DOHH2 (cell line): ENCODE data around the gene FRMD3.

Experiments
- H3F3A ChIP-seq: fragments of 200-600 bp; sonication (generic), shearing (Covaris generic); 2 replicates; pipeline ENCODE4 v1.6.0; 2016; ENCODE audit warnings: antibody characterized with exemption, mild to moderate bottlenecking; ENCODE audit not compliant: control insufficient read depth, insufficient read depth
- H3K27ac ChIP-seq: fragments of 200-600 bp; sonication (generic); 2 replicates; pipeline ENCODE4 v1.5.1; 2014; ENCODE audit warnings: low read depth, mild to moderate bottlenecking, low read length, moderate library complexity
- H3K27me3 ChIP-seq: fragments of 200-600 bp; sonication (generic); 2 replicates; pipeline ENCODE4 v1.6.1; 2014; ENCODE audit warnings: mild to moderate bottlenecking, low read length, mixed read lengths; ENCODE audit not compliant: control insufficient read depth
- H3K36me3 ChIP-seq: fragments of 200-600 bp; sonication (generic); 2 replicates; pipeline ENCODE4 v1.6.1; 2014; ENCODE audit warnings: mild to moderate bottlenecking, low read length, moderate library complexity, mixed read lengths; ENCODE audit not compliant: control insufficient read depth
- H3K4me1 ChIP-seq: fragments of 200-600 bp; sonication (generic); 2 replicates; pipeline ENCODE4 v1.6.1; 2014; ENCODE audit warnings: mild to moderate bottlenecking, low read length, mixed read lengths; ENCODE audit not compliant: control insufficient read depth
- H3K4me2 ChIP-seq: fragments of 200-600 bp; sonication (generic); 2 replicates; pipeline ENCODE4 v1.6.0; 2014; ENCODE audit warnings: mild to moderate bottlenecking, low read length, moderate library complexity
- H3K4me3 ChIP-seq: fragments of 200-600 bp; sonication (generic); 2 replicates; pipeline ENCODE4 v1.5.1; 2014; ENCODE audit warnings: mild to moderate bottlenecking, low read length, mixed read lengths
- H3K79me2 ChIP-seq: fragments of 200-600 bp; sonication (generic); 2 replicates; pipeline ENCODE4 v1.6.1; 2014; ENCODE audit warnings: mild to moderate bottlenecking, low read length, mixed read lengths; ENCODE audit not compliant: control insufficient read depth
- H3K9me2 ChIP-seq: fragments of 200-600 bp; sonication (generic); replicated peaks from 2 replicates; pipeline ENCODE4 v1.6.1; 2014; ENCODE audit warnings: mild to moderate bottlenecking, low read length, mixed read lengths; ENCODE audit not compliant: control insufficient read depth
- H3K9me3 ChIP-seq: fragments of 200-600 bp; sonication (generic); 2 replicates; pipeline ENCODE4 v1.6.1; 2014; ENCODE audit warnings: antibody characterized with exemption, low read length, mixed read lengths; ENCODE audit not compliant: control insufficient read depth, insufficient read depth
- H4K20me1 ChIP-seq: fragments of 200-600 bp; sonication (generic); 2 replicates; pipeline ENCODE4 v1.6.0; 2014; ENCODE audit warnings: low read depth, mild to moderate bottlenecking, antibody characterized with exemption, low read length, moderate library complexity; ENCODE audit not compliant: control insufficient read depth, insufficient read depth
- EZH2phosphoT487 ChIP-seq: fragments of 200-600 bp; sonication (generic); IDR thresholded peaks from 2 replicates; pipeline ENCODE4 v1.6.1; 2017; ENCODE audit warnings: borderline replicate concordance, mild to moderate bottlenecking, antibody characterized with exemption, low read length, moderate library complexity, mixed read lengths
- TF ChIP-seq, protein P1 (sequence below): fragments of 200-600 bp; sonication (generic); IDR thresholded peaks from one replicate; pipeline ENCODE4 v1.5.1; 2014; ENCODE audit warnings: antibody characterized with exemption, mild to moderate bottlenecking, low read depth, low read length; ENCODE audit not compliant: poor library complexity, severe bottlenecking

The FRMD3 gene

DNA sequence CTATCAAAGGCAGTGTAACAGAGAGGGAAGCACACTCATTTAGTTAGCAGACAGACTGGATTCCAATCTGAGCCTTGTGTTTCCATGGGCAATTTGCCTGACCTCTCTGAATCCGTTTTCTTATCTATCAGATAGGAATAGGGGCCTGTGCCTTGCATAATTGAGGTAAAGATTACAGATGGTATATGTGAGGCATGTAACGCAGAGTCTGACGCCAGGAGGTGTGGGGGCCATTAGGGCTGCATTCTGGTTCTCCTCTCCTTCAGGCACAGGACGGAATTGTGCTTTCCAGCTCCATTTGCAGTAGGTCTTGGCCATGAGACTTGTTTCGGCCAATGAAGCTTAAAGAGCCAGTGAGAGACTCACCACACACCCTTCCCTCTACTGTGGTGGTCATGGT lies 97.6 kb downstream of the FRMD3 start:
- TF ChIP-seq EZH2phosphoT487: no peak
- no peak overlapping the region for H3K4me3 ChIP-seq
- no peaks in the 10 kb centered on the region for H3K36me3 ChIP-seq
- H3K9me3 ChIP-seq: no peaks in the 10 kb centered on the region
- H3K27me3 ChIP-seq: no peaks in the 10 kb centered on the region
- no peak overlapping the region for H3K4me2 ChIP-seq
- no peaks in the 10 kb centered on the region for H3F3A ChIP-seq
- H3K79me2 ChIP-seq: no peaks in the 10 kb centered on the region
- H3K27ac ChIP-seq: no peak overlapping the region
- no peaks in the 10 kb centered on the region for H3K4me1 ChIP-seq
- H3K9me2 ChIP-seq: no peaks in the 10 kb centered on the region
- H4K20me1 ChIP-seq: no peaks in the 10 kb centered on the region

DNA sequence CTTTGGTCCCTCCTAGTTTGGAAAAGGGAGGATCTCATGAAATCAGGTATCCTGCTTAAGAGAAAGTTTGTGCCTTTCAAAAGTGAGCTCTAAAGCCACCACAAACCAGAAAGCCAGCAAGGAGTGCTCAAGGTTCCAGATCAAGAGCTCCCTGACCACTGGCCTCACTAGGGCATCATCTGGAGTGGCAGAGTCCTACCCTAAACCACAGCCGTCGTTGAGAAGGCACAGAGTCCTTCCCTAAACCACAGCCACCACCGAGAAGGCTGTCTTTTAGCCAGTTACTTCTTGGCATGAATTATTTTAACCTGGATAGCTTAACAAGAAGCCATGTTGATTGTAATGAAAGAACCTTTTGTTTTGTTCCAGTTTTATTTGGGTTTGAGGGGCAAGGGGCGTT lies 102.9 kb downstream of the FRMD3 start:
- H3K27me3 ChIP-seq: no peaks in the 10 kb centered on the region
- H3K36me3 ChIP-seq: no peaks in the 10 kb centered on the region
- H3K79me2 ChIP-seq: no peaks in the 10 kb centered on the region
- no peaks in the 10 kb centered on the region for H3K4me1 ChIP-seq
- H3K4me3 ChIP-seq: no peak overlapping the region
- H3K4me2 ChIP-seq: no peak overlapping the region
- no peaks in the 10 kb centered on the region for H3K9me2 ChIP-seq
- no peaks in the 10 kb centered on the region for H3F3A ChIP-seq
- no peaks in the 10 kb centered on the region for H4K20me1 ChIP-seq
- no peak overlapping the region for H3K27ac ChIP-seq
- H3K9me3 ChIP-seq: no peaks in the 10 kb centered on the region
- TF ChIP-seq EZH2phosphoT487: no peak
- TF ChIP-seq, protein P1, sequence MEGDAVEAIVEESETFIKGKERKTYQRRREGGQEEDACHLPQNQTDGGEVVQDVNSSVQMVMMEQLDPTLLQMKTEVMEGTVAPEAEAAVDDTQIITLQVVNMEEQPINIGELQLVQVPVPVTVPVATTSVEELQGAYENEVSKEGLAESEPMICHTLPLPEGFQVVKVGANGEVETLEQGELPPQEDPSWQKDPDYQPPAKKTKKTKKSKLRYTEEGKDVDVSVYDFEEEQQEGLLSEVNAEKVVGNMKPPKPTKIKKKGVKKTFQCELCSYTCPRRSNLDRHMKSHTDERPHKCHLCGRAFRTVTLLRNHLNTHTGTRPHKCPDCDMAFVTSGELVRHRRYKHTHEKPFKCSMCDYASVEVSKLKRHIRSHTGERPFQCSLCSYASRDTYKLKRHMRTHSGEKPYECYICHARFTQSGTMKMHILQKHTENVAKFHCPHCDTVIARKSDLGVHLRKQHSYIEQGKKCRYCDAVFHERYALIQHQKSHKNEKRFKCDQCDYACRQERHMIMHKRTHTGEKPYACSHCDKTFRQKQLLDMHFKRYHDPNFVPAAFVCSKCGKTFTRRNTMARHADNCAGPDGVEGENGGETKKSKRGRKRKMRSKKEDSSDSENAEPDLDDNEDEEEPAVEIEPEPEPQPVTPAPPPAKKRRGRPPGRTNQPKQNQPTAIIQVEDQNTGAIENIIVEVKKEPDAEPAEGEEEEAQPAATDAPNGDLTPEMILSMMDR: no peak

DNA sequence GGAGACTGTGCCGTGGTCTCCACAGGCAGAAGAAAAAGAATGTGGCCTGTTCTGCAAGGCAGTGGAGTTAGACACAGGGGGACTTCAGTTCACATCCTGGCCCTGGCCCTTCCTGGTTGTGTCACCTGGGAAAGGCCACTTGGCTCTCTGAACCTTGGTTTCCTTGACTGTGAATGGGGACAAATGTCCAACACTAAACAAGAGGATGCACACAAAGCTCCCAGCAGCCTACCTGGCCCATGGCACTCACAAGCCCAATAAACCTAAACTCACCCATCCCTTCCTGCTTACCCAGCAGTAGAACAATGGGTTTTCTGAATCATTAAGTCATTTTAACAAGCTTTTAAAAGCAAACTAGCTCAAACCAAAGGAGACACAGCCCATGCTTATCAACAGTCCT lies 103.9 kb downstream of the FRMD3 start:
- Histone ChIP-seq H3K9me3 (no peaks in the 10 kb centered on the region), H3K4me1 (no peaks in the 10 kb centered on the region), H3K9me2 (no peaks in the 10 kb centered on the region), H3K27me3 (no peaks in the 10 kb centered on the region), H3F3A (no peaks in the 10 kb centered on the region), H3K4me2 (no peak overlapping the region), H3K79me2 (no peaks in the 10 kb centered on the region), H3K36me3 (no peaks in the 10 kb centered on the region), H3K27ac (no peak overlapping the region), H4K20me1 (no peaks in the 10 kb centered on the region), H3K4me3 (no peak overlapping the region)
- TF ChIP-seq, protein P1: no peak
- TF ChIP-seq EZH2phosphoT487: no peak

DNA sequence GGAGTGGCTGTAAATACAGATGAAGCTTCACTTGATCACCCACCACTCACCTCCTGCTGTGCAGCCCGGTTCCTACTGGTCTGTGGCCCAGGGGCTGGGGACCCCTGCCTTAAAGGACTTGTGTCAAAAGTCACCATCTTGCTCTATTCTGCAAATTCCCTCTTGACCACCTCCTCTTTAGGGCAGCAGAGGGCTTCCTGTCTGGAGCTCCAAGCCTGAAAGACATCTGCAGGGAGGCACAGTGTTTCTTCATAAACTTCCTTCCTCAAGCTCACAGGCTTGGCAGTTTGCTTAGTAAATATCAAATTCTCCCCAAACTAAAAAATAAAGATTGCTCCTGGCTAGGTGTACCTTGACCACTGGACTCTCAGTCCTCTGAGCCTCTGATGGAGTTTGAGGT lies 104.4 kb downstream of the FRMD3 start:
- no peaks in the 10 kb centered on the region for H3K79me2 ChIP-seq
- H3K27ac ChIP-seq: no peak overlapping the region
- H3K4me1 ChIP-seq: no peaks in the 10 kb centered on the region
- H3F3A ChIP-seq: no peaks in the 10 kb centered on the region
- no peak overlapping the region for H3K4me2 ChIP-seq
- no peaks in the 10 kb centered on the region for H3K9me3 ChIP-seq
- no peaks in the 10 kb centered on the region for H4K20me1 ChIP-seq
- H3K9me2 ChIP-seq: no peaks in the 10 kb centered on the region
- TF ChIP-seq, protein P1: no peak
- TF ChIP-seq EZH2phosphoT487: no peak
- H3K4me3 ChIP-seq: no peak overlapping the region
- H3K27me3 ChIP-seq: no peaks in the 10 kb centered on the region
- no peaks in the 10 kb centered on the region for H3K36me3 ChIP-seq
